IMR-90 (cell line): ENCODE data around the gene STX8. TPM values are rescaled to one million over a fixed set of nuclear protein-coding genes. Genes with fewer than 3 reads are reported as not detected.

ENCODE experiments used
- ATAC-seq: fragments of 200-7000 bp; cut with Tn5 transposase; 2 replicates; pipeline ENCODE4 v1.9.1; 2020; ENCODE audit warnings: low read depth, mild to moderate bottlenecking, moderate library complexity
- BruUV-seq: library from RNA; stranded (reverse); fragments of 400-500 nt; replicated peaks from 2 replicates; lab custom pipeline; 2021; lab: Mats Ljungman, UMichigan
- CTCF ChIA-PET: fragments of 300-600 bp; formaldehyde crosslinking; extraction: SDS; loops from one replicate; lab custom pipeline; 2021; ENCODE audit warnings: antibody characterized with exemption; lab: Yijun Ruan, JAX
- POLR2A ChIA-PET: fragments of 300-600 bp; sonication (Branson Sonifier 250); formaldehyde crosslinking; loops from one replicate; lab custom pipeline; 2022; ENCODE audit warnings: antibody characterized with exemption; ENCODE audit not compliant: unreplicated experiment; lab: Charles Lee
- DNase-seq: peaks from one replicate; pipeline ENCODE4 v3.0.0; 2013
- H2AFZ ChIP-seq: replicated peaks from 2 replicates; pipeline ENCODE3; 2013; ENCODE audit warnings: low read length, mild to moderate bottlenecking; ENCODE audit not compliant: poor library complexity
- H2AK5ac ChIP-seq: 2 replicates; pipeline ENCODE4 v1.6.1; 2013; ENCODE audit warnings: low read depth, low read length, inconsistent platforms
- H2AK9ac ChIP-seq: replicated peaks from 2 replicates; pipeline ENCODE3; 2013; ENCODE audit warnings: mild to moderate bottlenecking, low read depth, low read length, moderate library complexity; ENCODE audit not compliant: poor library complexity
- H2BK120ac ChIP-seq: 2 replicates; pipeline ENCODE4 v1.6.1; 2013; ENCODE audit warnings: low read depth, low read length, inconsistent platforms
- H2BK15ac ChIP-seq: 3 replicates; pipeline ENCODE4 v1.6.1; 2013; ENCODE audit warnings: low read depth, low read length, inconsistent platforms
- H2BK20ac ChIP-seq: 2 replicates; pipeline ENCODE4 v1.6.1; 2013; ENCODE audit warnings: low read depth, mild to moderate bottlenecking, inconsistent platforms, low read length, moderate library complexity
- H2BK5ac ChIP-seq: 2 replicates; pipeline ENCODE4 v1.6.1; 2013; ENCODE audit warnings: mild to moderate bottlenecking, low read depth, low read length, inconsistent platforms; ENCODE audit not compliant: poor library complexity, severe bottlenecking
- H3K14ac ChIP-seq: replicated peaks from 2 replicates; pipeline ENCODE4 v1.6.1; 2013; ENCODE audit warnings: low read depth, low read length, inconsistent platforms
- H3K18ac ChIP-seq: 2 replicates; pipeline ENCODE4 v1.6.1; 2013; ENCODE audit warnings: low read depth, low read length, control low read depth
- H3K23ac ChIP-seq: 2 replicates; pipeline ENCODE4 v1.6.1; 2013; ENCODE audit warnings: low read depth, low read length, inconsistent platforms
- H3K27ac ChIP-seq: 2 replicates; pipeline ENCODE4 v1.5.1; 2013; ENCODE audit warnings: mild to moderate bottlenecking, control low read depth, low read length; ENCODE audit not compliant: insufficient read depth
- H3K27me3 ChIP-seq: 2 replicates; pipeline ENCODE4 v1.6.1; 2013; ENCODE audit warnings: low read length; ENCODE audit not compliant: control insufficient read depth, insufficient read depth
- H3K36me3 ChIP-seq: 2 replicates; pipeline ENCODE4 v1.6.1; 2013; ENCODE audit warnings: low read length, mixed read lengths; ENCODE audit not compliant: control insufficient read depth, insufficient read depth
- H3K4ac ChIP-seq: 2 replicates; pipeline ENCODE4 v1.6.1; 2013; ENCODE audit warnings: low read depth, low read length, inconsistent platforms
- H3K4me1 ChIP-seq: 2 replicates; pipeline ENCODE4 v1.6.1; 2013; ENCODE audit warnings: low read length, mixed read lengths; ENCODE audit not compliant: control insufficient read depth, insufficient read depth
- H3K4me2 ChIP-seq: 2 replicates; pipeline ENCODE4 v1.6.1; 2013; ENCODE audit warnings: low read depth, mild to moderate bottlenecking, control low read depth, low read length, moderate library complexity
- H3K4me3 ChIP-seq: 2 replicates; pipeline ENCODE4 v1.5.1; 2013; ENCODE audit warnings: low read depth, mild to moderate bottlenecking, control low read depth, low read length, moderate library complexity; ENCODE audit not compliant: insufficient read depth
- H3K56ac ChIP-seq: 2 replicates; pipeline ENCODE4 v1.6.1; 2013; ENCODE audit warnings: low read length, inconsistent platforms; ENCODE audit not compliant: insufficient read depth; ENCODE audit errors: extremely low read depth
- H3K79me1 ChIP-seq, 2 experiments: 2 replicates each; pipeline ENCODE4 v1.6.1; 2013; ENCODE audit warnings: low read length in 2 of 2, inconsistent platforms in 1 of 2, low read depth in 1 of 2
- H3K9ac ChIP-seq: 2 replicates; pipeline ENCODE4 v1.6.1; 2013; ENCODE audit warnings: low read depth, low read length, control low read depth
- H3K9me1 ChIP-seq: 2 replicates; pipeline ENCODE4 v1.6.1; 2013; ENCODE audit warnings: low read length, inconsistent platforms; ENCODE audit not compliant: insufficient read depth
- H3K9me3 ChIP-seq: 2 replicates; pipeline ENCODE4 v1.6.1; 2013; ENCODE audit warnings: low read length; ENCODE audit not compliant: control insufficient read depth, insufficient read depth
- H4K20me1 ChIP-seq: 2 replicates; pipeline ENCODE4 v1.6.1; 2013; ENCODE audit warnings: low read length, inconsistent platforms; ENCODE audit not compliant: insufficient read depth
- H4K5ac ChIP-seq: 2 replicates; pipeline ENCODE4 v1.6.1; 2013; ENCODE audit warnings: mild to moderate bottlenecking, low read depth, low read length, control low read depth
- H4K8ac ChIP-seq, 2 experiments: 2 replicates each; pipeline ENCODE4 v1.6.1; 2013; ENCODE audit warnings: low read depth in 2 of 2, low read length in 2 of 2, control low read depth in 1 of 2, inconsistent platforms in 1 of 2
- H4K91ac ChIP-seq: 2 replicates; pipeline ENCODE4 v1.6.1; 2013; ENCODE audit warnings: low read depth, low read length, inconsistent platforms; ENCODE audit not compliant: insufficient read depth
- BHLHE40 ChIP-seq: fragments of 150-350 bp; IDR thresholded peaks from 2 replicates; pipeline ENCODE4 v1.6.1; 2016; ENCODE audit warnings: mild to moderate bottlenecking, low read depth, low read length
- CEBPB ChIP-seq: IDR thresholded peaks from 2 replicates; pipeline ENCODE4 v1.6.1; 2012; ENCODE audit warnings: low read depth, low read length, improper control_type of control experiment
- CHD1 ChIP-seq: IDR thresholded peaks from 2 replicates; pipeline ENCODE4 v1.6.1; 2012; ENCODE audit warnings: low read depth, low read length, improper control_type of control experiment
- ELK1 ChIP-seq: fragments of 150-350 bp; IDR thresholded peaks from 2 replicates; pipeline ENCODE4 v1.6.1; 2016; ENCODE audit warnings: low read depth, mild to moderate bottlenecking, low read length, moderate library complexity, borderline replicate concordance
- FOS ChIP-seq: fragments of 150-350 bp; IDR thresholded peaks from 2 replicates; pipeline ENCODE4 v1.6.1; 2016; ENCODE audit warnings: low read depth, low read length
- MAFK ChIP-seq: IDR thresholded peaks from 2 replicates; pipeline ENCODE4 v1.6.1; 2012; ENCODE audit warnings: low read depth, low read length, improper control_type of control experiment
- MAZ ChIP-seq: IDR thresholded peaks from 2 replicates; pipeline ENCODE4 v1.6.1; 2012; ENCODE audit warnings: low read depth, mild to moderate bottlenecking, low read length, improper control_type of control experiment, moderate library complexity, borderline replicate concordance
- MXI1 ChIP-seq: IDR thresholded peaks from 2 replicates; pipeline ENCODE4 v1.6.1; 2012; ENCODE audit warnings: low read depth, mild to moderate bottlenecking, low read length, moderate library complexity, borderline replicate concordance
- NFE2L2 ChIP-seq: fragments of 150-350 bp; IDR thresholded peaks from 2 replicates; pipeline ENCODE4 v1.6.1; 2016; ENCODE audit warnings: low read depth, mild to moderate bottlenecking, low read length
- POLR2A ChIP-seq: IDR thresholded peaks from 2 replicates; pipeline ENCODE4 v1.6.1; 2012; ENCODE audit warnings: mild to moderate bottlenecking, low read depth, low read length
- RAD21 ChIP-seq: IDR thresholded peaks from 2 replicates; pipeline ENCODE4 v1.6.1; 2012; ENCODE audit warnings: low read length, improper control_type of control experiment
- RCOR1 ChIP-seq: IDR thresholded peaks from 2 replicates; pipeline ENCODE4 v1.6.1; 2012; ENCODE audit warnings: mild to moderate bottlenecking, low read length, improper control_type of control experiment; ENCODE audit not compliant: insufficient replicate concordance
- RFX5 ChIP-seq: IDR thresholded peaks from 2 replicates; pipeline ENCODE4 v1.8.0; 2012; ENCODE audit warnings: low read depth, mild to moderate bottlenecking, low read length, moderate library complexity
- SMC3 ChIP-seq: fragments of 150-350 bp; IDR thresholded peaks from 2 replicates; pipeline ENCODE4 v1.6.1; 2016; ENCODE audit warnings: low read depth, mild to moderate bottlenecking, antibody characterized with exemption, low read length, moderate library complexity
- WGBS, 2 experiments: methylation state at CpG; one replicate each; pipeline versions ENCODE4 v1.1.5 to v1.1.7; 2013; ENCODE audit warnings: missing lambda C conversion rate in 2 of 2; ENCODE audit not compliant: insufficient read length in 1 of 2; ENCODE audit errors: extremely low coverage in 2 of 2; 5-methylcytosine and 5-hydroxymethylcytosine counted together
- dilution Hi-C: fragments of 300-500 bp; cut with HindIII; formaldehyde crosslinking; loops from one replicate; pipeline ENCODE4 v1.14.3; 2018; ENCODE audit warnings: low sequenced_read_pairs; ENCODE audit not compliant: unreplicated experiment
- in situ Hi-C: fragments of 300-500 bp; cut with MboI; formaldehyde crosslinking; loops from 3 replicates; pipeline ENCODE4 v1.14.3; 2019; ENCODE audit warnings: low sequenced_read_pairs, inconsistent platforms, mixed read lengths
- intact Hi-C: fragments of 100-400 bp; cut with micrococcal nuclease; formaldehyde crosslinking; loops from 2 replicates; pipeline ENCODE4 v1.10.0; 2022
- polyA plus RNA-seq, 3 experiments: library from polyadenylated mRNA; depleted of rRNA; stranded (reverse); fragments of >200 nt; gene quantifications; 2 replicates each; pipeline ENCODE4 v1.2.3, GENCODE V29; 2012; ENCODE audit warnings: low replicate concordance in 1 of 3
- total RNA-seq: library from RNA; depleted of rRNA; stranded (reverse); fragments of >200 nt; gene quantifications from 2 replicates; pipeline ENCODE4 v1.2.3, GENCODE V29; 2012
- TF ChIP-seq, protein P1 (sequence below): fragments of 150-350 bp; IDR thresholded peaks from 2 replicates; pipeline ENCODE4 v1.6.1; 2017; ENCODE audit warnings: mild to moderate bottlenecking, antibody characterized with exemption, low read length, low read depth
- TF ChIP-seq, protein P2 (sequence below): conservative IDR thresholded peaks from 2 replicates; pipeline ENCODE4 v1.5.1; 2012; ENCODE audit warnings: mild to moderate bottlenecking, low read depth, low read length, improper control_type of control experiment

STX8 gene
- total and polyA plus RNA-seq, 2 of the 4 experiments (the other 2 are of a cell fraction) = 26.5 to 47.0 TPM

DNA sequence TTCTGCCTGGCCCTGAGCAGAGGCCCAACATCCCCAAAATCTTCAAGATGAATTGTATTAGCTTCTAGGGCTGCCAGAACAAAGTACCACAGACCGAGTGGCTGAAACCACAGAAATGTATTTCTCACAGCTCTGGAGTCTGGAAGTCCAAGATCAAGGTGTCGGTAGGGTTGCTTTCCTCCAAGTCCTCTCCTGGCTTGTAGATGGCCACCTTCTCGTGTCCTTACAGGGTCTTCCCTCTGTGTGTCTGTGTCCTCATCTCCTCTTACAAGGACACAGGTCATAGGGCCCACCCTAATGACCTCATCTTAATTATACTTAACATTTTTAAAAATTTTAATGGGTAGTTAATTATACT lies 338.6 kb downstream of the STX8 start:
- no peak overlapping the region for H3K23ac ChIP-seq
- H2AK5ac ChIP-seq = no peak overlapping the region
- no peak overlapping the region for H3K4me3 ChIP-seq
- intact Hi-C loops = no loop called here
- WGBS, 2 experiments = 100% methylated on average over 1 of the region's 3 CpGs; no CpG with 5 or more reads in 1 of the 2 experiments
- no peak overlapping the region for H3K14ac ChIP-seq
- no peak overlapping the region for H2AK9ac ChIP-seq
- no peak overlapping the region for H3K4me2 ChIP-seq
- DNase-seq (no peak), ATAC-seq (no peak)
- no peak overlapping the region for H4K8ac ChIP-seq
- ChIA-PET CTCF (interaction anchor here (0.6 kb wide), 1 partner anchor 88 kb away, joined by 4 read pairs; no protein-coding TSS in a partner anchor), POLR2A (no interaction called here)
- dilution Hi-C loops = no loop called here
- no peak overlapping the region for H2AFZ ChIP-seq
- H3K4me1 ChIP-seq = peaks cover 16% of the 10 kb centered on the region
- BruUV-seq = no TSS peak
- no peak overlapping the region for H3K27ac ChIP-seq
- H2BK20ac ChIP-seq = no peak overlapping the region
- H3K56ac ChIP-seq = no peak overlapping the region
- no peak overlapping the region for H2BK5ac ChIP-seq
- no peak overlapping the region for H3K4ac ChIP-seq
- H3K9ac ChIP-seq = no peak overlapping the region
- TF ChIP-seq SMC3 = no peak
- no peak for TF ChIP-seq RAD21
- no peak for TF ChIP-seq BHLHE40
- no peak for TF ChIP-seq FOS
- no peak for TF ChIP-seq NFE2L2
- TF ChIP-seq RFX5 = no peak
- TF ChIP-seq MAZ = no peak
- TF ChIP-seq MXI1 = no peak
- no peak for TF ChIP-seq CHD1
- TF ChIP-seq RCOR1 = no peak
- no peak for TF ChIP-seq CEBPB
- TF ChIP-seq, protein P1, sequence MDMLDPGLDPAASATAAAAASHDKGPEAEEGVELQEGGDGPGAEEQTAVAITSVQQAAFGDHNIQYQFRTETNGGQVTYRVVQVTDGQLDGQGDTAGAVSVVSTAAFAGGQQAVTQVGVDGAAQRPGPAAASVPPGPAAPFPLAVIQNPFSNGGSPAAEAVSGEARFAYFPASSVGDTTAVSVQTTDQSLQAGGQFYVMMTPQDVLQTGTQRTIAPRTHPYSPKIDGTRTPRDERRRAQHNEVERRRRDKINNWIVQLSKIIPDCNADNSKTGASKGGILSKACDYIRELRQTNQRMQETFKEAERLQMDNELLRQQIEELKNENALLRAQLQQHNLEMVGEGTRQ = no peak
- TF ChIP-seq ELK1 = no peak
- no peak for TF ChIP-seq POLR2A
- TF ChIP-seq, protein P2, sequence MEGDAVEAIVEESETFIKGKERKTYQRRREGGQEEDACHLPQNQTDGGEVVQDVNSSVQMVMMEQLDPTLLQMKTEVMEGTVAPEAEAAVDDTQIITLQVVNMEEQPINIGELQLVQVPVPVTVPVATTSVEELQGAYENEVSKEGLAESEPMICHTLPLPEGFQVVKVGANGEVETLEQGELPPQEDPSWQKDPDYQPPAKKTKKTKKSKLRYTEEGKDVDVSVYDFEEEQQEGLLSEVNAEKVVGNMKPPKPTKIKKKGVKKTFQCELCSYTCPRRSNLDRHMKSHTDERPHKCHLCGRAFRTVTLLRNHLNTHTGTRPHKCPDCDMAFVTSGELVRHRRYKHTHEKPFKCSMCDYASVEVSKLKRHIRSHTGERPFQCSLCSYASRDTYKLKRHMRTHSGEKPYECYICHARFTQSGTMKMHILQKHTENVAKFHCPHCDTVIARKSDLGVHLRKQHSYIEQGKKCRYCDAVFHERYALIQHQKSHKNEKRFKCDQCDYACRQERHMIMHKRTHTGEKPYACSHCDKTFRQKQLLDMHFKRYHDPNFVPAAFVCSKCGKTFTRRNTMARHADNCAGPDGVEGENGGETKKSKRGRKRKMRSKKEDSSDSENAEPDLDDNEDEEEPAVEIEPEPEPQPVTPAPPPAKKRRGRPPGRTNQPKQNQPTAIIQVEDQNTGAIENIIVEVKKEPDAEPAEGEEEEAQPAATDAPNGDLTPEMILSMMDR = no peak
- no peak for TF ChIP-seq MAFK
- H4K5ac ChIP-seq = no peak overlapping the region
- in situ Hi-C loops = no loop called here
- H3K27me3 ChIP-seq = no peaks in the 10 kb centered on the region; the same call in 1 of the 2 replicates
- H3K9me3 ChIP-seq = no peaks in the 10 kb centered on the region
- H3K36me3 ChIP-seq = no peaks in the 10 kb centered on the region
- H3K9me1 ChIP-seq = peaks cover 12% of the 10 kb centered on the region
- H2BK15ac ChIP-seq = no peak overlapping the region
- H2BK120ac ChIP-seq = no peak overlapping the region
- no peak overlapping the region for H3K18ac ChIP-seq
- no peaks in the 10 kb centered on the region; the same call in 1 of the 2 replicates for H4K20me1 ChIP-seq
- H4K91ac ChIP-seq = no peak overlapping the region
- H3K79me1 ChIP-seq = no peaks in the 10 kb centered on the region
